PC-3 (cell line): ENCODE results near the gene BMP7. TPM values are rescaled to one million over a fixed set of nuclear protein-coding genes. Genes with fewer than 3 reads are reported as not detected.

Experiments
- ATAC-seq: fragments of 200-7000 bp; cut with Tn5 transposase; 2 replicates; pipeline ENCODE4 v1.9.1; 2020; ENCODE audit warnings: mild to moderate bottlenecking, moderate library complexity
- BruUV-seq: library from RNA; stranded (reverse); fragments of 400-500 nt; replicated peaks from 2 replicates; lab custom pipeline; 2021; lab: Mats Ljungman, UMichigan
- CTCF ChIA-PET: fragments of 300-600 bp; sonication (Branson Sonifier 250); formaldehyde crosslinking; loops from one replicate; lab custom pipeline; 2022; ENCODE audit warnings: antibody characterized with exemption; lab: Charles Lee
- POLR2A ChIA-PET: fragments of 300-600 bp; sonication (Branson Sonifier 250); formaldehyde crosslinking; loops from one replicate; lab custom pipeline; 2022; ENCODE audit warnings: antibody characterized with exemption; ENCODE audit not compliant: unreplicated experiment; lab: Charles Lee
- DNase-seq: peaks from one replicate; pipeline ENCODE4 v3.0.0-alpha.2; 2015
- H2AFZ ChIP-seq: fragments of 300-600 bp; sonication (generic); 2 replicates; pipeline ENCODE4 v1.6.0; 2016; ENCODE audit warnings: antibody characterized with exemption, low read length
- H3F3A ChIP-seq: fragments of 300-600 bp; sonication (generic); one replicate; pipeline ENCODE4 v1.6.0; 2017; ENCODE audit warnings: antibody characterized with exemption, low read length, control low read depth, mild to moderate bottlenecking; ENCODE audit not compliant: unreplicated experiment
- H3K27ac ChIP-seq: fragments of 300-600 bp; sonication (generic); 2 replicates; pipeline ENCODE4 v1.5.1; 2016; ENCODE audit warnings: mild to moderate bottlenecking, low read length
- H3K27me3 ChIP-seq: fragments of 300-600 bp; sonication (generic); 2 replicates; pipeline ENCODE4 v1.6.1; 2016; ENCODE audit warnings: low read length, mixed read lengths
- H3K36me3 ChIP-seq: fragments of 300-600 bp; sonication (generic); 2 replicates; pipeline ENCODE4 v1.6.1; 2016; ENCODE audit warnings: low read depth, mixed run types, low read length, mixed read lengths
- H3K4me1 ChIP-seq: fragments of 300-600 bp; sonication (generic); 2 replicates; pipeline ENCODE4 v1.5.1; 2016; ENCODE audit warnings: low read length; ENCODE audit not compliant: insufficient read depth
- H3K4me2 ChIP-seq: fragments of 300-600 bp; sonication (generic); 2 replicates; pipeline ENCODE4 v1.6.0; 2016; ENCODE audit warnings: low read length
- H3K4me3 ChIP-seq: fragments of 300-600 bp; sonication (generic); 2 replicates; pipeline ENCODE4 v1.5.1; 2016; ENCODE audit warnings: mild to moderate bottlenecking, low read length, mixed read lengths
- H3K79me2 ChIP-seq: fragments of 300-600 bp; sonication (generic); 2 replicates; pipeline ENCODE4 v1.6.1; 2017; ENCODE audit warnings: low read length, mixed read lengths
- H3K9ac ChIP-seq: fragments of 300-600 bp; sonication (generic); 2 replicates; pipeline ENCODE4 v1.6.0; 2016; ENCODE audit warnings: mild to moderate bottlenecking, low read length
- H3K9me2 ChIP-seq: fragments of 300-600 bp; sonication (generic); replicated peaks from 2 replicates; pipeline ENCODE4 v1.6.1; 2016; ENCODE audit warnings: mixed run types, low read length, mixed read lengths
- H3K9me3 ChIP-seq: fragments of 300-600 bp; sonication (generic); 2 replicates; pipeline ENCODE4 v1.6.1; 2016; ENCODE audit warnings: low read length, mixed read lengths
- H4K20me1 ChIP-seq: fragments of 300-600 bp; sonication (generic); 2 replicates; pipeline ENCODE4 v1.6.1; 2016; ENCODE audit warnings: low read length, mixed read lengths
- EZH2 ChIP-seq: fragments of 300-600 bp; sonication (generic); IDR thresholded peaks from one replicate; pipeline ENCODE4 v1.6.1; 2017; ENCODE audit warnings: antibody characterized with exemption, mild to moderate bottlenecking, low read length; ENCODE audit not compliant: unreplicated experiment
- EZH2phosphoT487 ChIP-seq: fragments of 300-600 bp; sonication (generic); IDR thresholded peaks from 2 replicates; pipeline ENCODE4 v1.6.1; 2018; ENCODE audit warnings: mild to moderate bottlenecking, antibody characterized with exemption, low read length, borderline replicate concordance
- intact Hi-C: fragments of 100-400 bp; cut with micrococcal nuclease; formaldehyde crosslinking; loops from 2 replicates; pipeline ENCODE4 v1.9.0; 2023
- total RNA-seq: library from RNA; depleted of rRNA; stranded (reverse); fragments of >200 nt; gene quantifications from 2 replicates; pipeline ENCODE4 v1.2.3, GENCODE V29; 2014
- TF ChIP-seq, protein P1 (sequence below): fragments of 300-600 bp; sonication (generic); conservative IDR thresholded peaks from 2 replicates; pipeline ENCODE4 v1.5.1; 2017; ENCODE audit warnings: antibody characterized with exemption, low read depth, mild to moderate bottlenecking, low read length

The BMP7 gene
- total RNA-seq, 1 experiment from 2014 or later: not detected

GRCh38 chr20:57301026-57301425 is 34.6 kb upstream of the BMP7 start:
- Histone ChIP-seq H3K27ac (no peak overlapping the region), H3F3A (no peaks in the 10 kb centered on the region), H3K36me3 (no peaks in the 10 kb centered on the region), H3K4me2 (no peak overlapping the region), H3K9ac (no peak overlapping the region), H2AFZ (no peak overlapping the region), H3K9me3 (no peaks in the 10 kb centered on the region), H3K9me2 (no peaks in the 10 kb centered on the region), H4K20me1 (no peaks in the 10 kb centered on the region), H3K4me3 (no peak overlapping the region), H3K79me2 (no peaks in the 10 kb centered on the region), H3K4me1 (no peaks in the 10 kb centered on the region), H3K27me3 (peaks cover 58% of the 10 kb centered on the region)
- CTCF ChIA-PET: no interaction called here
- POLR2A ChIA-PET: no interaction called here
- no peak for ATAC-seq
- intact Hi-C loops: no loop called here
- no peak for DNase-seq
- BruUV-seq: no TSS peak
- TF ChIP-seq, protein P1, sequence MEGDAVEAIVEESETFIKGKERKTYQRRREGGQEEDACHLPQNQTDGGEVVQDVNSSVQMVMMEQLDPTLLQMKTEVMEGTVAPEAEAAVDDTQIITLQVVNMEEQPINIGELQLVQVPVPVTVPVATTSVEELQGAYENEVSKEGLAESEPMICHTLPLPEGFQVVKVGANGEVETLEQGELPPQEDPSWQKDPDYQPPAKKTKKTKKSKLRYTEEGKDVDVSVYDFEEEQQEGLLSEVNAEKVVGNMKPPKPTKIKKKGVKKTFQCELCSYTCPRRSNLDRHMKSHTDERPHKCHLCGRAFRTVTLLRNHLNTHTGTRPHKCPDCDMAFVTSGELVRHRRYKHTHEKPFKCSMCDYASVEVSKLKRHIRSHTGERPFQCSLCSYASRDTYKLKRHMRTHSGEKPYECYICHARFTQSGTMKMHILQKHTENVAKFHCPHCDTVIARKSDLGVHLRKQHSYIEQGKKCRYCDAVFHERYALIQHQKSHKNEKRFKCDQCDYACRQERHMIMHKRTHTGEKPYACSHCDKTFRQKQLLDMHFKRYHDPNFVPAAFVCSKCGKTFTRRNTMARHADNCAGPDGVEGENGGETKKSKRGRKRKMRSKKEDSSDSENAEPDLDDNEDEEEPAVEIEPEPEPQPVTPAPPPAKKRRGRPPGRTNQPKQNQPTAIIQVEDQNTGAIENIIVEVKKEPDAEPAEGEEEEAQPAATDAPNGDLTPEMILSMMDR: no peak
- TF ChIP-seq EZH2phosphoT487: no peak
- TF ChIP-seq EZH2: no peak

- TF ChIP-seq EZH2: no peak
- TF ChIP-seq, protein P1: no peak
- no peak for TF ChIP-seq EZH2phosphoT487
- Histone ChIP-seq H3K4me2 (no peak overlapping the region), H3K27me3 (peaks cover 58% of the 10 kb centered on the region), H3K4me1 (no peaks in the 10 kb centered on the region), H3K9me2 (no peaks in the 10 kb centered on the region), H3K36me3 (no peaks in the 10 kb centered on the region), H3K4me3 (no peak overlapping the region), H3K79me2 (no peaks in the 10 kb centered on the region), H2AFZ (no peak overlapping the region), H3K9ac (no peak overlapping the region), H3K27ac (no peak overlapping the region), H3K9me3 (no peaks in the 10 kb centered on the region), H3F3A (no peaks in the 10 kb centered on the region), H4K20me1 (no peaks in the 10 kb centered on the region)
- BruUV-seq: no TSS peak
- CTCF ChIA-PET: no interaction called here
- intact Hi-C loops: no loop called here
- POLR2A ChIA-PET: no interaction called here
- DNase-seq: no peak
- ATAC-seq: no peak
These were observed 32.0 kb upstream of the BMP7 start for GRCh38 chr20:57298457-57298856.

DNA sequence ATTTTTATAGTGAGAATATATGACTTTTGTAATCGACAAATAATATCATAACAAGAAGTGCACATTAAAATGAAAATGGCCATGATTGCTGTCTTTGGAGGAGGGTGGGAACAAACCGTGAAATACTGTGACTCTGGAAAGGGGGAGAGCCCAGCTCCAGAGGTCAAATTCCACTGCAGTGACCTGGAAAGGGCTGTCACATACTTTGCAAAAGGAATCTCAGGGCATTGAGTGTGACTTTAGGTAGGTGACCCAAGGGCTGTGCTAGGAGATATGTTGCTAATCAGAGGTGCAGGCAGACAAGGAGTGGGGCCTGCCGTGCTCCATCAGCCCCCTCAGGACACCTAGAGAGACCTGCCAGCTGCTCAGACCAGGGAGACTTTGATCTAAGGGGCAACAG is 28.1 kb upstream of the BMP7 start:
- Histone ChIP-seq H3K27ac (no peak overlapping the region), H3F3A (no peaks in the 10 kb centered on the region), H3K4me3 (no peak overlapping the region), H2AFZ (no peak overlapping the region), H3K4me2 (no peak overlapping the region), H3K4me1 (no peaks in the 10 kb centered on the region), H3K36me3 (no peaks in the 10 kb centered on the region), H3K9me3 (no peaks in the 10 kb centered on the region), H4K20me1 (no peaks in the 10 kb centered on the region), H3K79me2 (no peaks in the 10 kb centered on the region), H3K27me3 (peaks cover 68% of the 10 kb centered on the region), H3K9ac (no peak overlapping the region), H3K9me2 (no peaks in the 10 kb centered on the region)
- BruUV-seq: no TSS peak
- DNase-seq (no peak), ATAC-seq (no peak)
- ChIA-PET CTCF (no interaction called here), POLR2A (no interaction called here)
- intact Hi-C loops: no loop called here
- no peak for TF ChIP-seq EZH2phosphoT487
- TF ChIP-seq, protein P1: no peak
- TF ChIP-seq EZH2: no peak
